ENCODE data around the gene NPIPA5. TPM values are rescaled to one million over a fixed set of nuclear protein-coding genes. Genes with fewer than 3 reads are reported as not detected.

The NPIPA5 gene
- polyA plus RNA-seq, 2 of the 4 experiments (the other 2 are of a cell fraction): 1.6 TPM; not detected in 1

Other genes with a start within 250 kb of the NPIPA5 start
- 5.8 and 6.6 TPM in 2 replicates for gene MPV17L, start 17.5 kb upstream of the NPIPA5 start, polyA plus RNA-seq (2011; rRNA removed)
- 3.1 to 3.7 TPM (median 3.7 TPM) in 3 replicates for gene MPV17L, start 17.5 kb upstream of the NPIPA5 start, polyA plus RNA-seq (2017; fragmentation: RNase III; extraction: RNeasy Plus Mini Kit Qiagen cat#74134 plus additional on column Dnase treatment)
- 44.7 and 45.2 TPM in 2 replicates for gene BMERB1, start 56.3 kb upstream of the NPIPA5 start, polyA plus RNA-seq (2011; rRNA removed)
- 34.8 to 48.9 TPM (median 47.3 TPM) in 3 replicates for gene BMERB1, start 56.3 kb upstream of the NPIPA5 start, polyA plus RNA-seq (2017; fragmentation: RNase III; extraction: RNeasy Plus Mini Kit Qiagen cat#74134 plus additional on column Dnase treatment)